ENCODE results near the gene SLC38A3. TPM values are rescaled to one million over a fixed set of nuclear protein-coding genes. Genes with fewer than 3 reads are reported as not detected.

SLC38A3 gene
- total RNA-seq, 1 experiment from 2014 or later = 16.8 TPM

- DNase-seq = peak in 1 of 2 experiments; percentile 60
- peaks cover 26% of the 10 kb centered on the region for H3K36me3 Mint-ChIP-seq (ENCODE audit: insufficient read depth, unreplicated experiment)
- H3K27me3 ChIP-seq (replicated peaks; ENCODE audit: control insufficient read depth, insufficient read depth, low read length) = no peaks in the 10 kb centered on the region
- ChIA-PET CTCF (interaction anchor here (0.6 to 1.6 kb wide), 3 partner anchors 15 to 54 kb away, joined by 3 to 7 read pairs (median 3); no protein-coding TSS in a partner anchor), POLR2A (interaction anchor here (0.6 kb wide), 1 partner anchor 56 kb away, joined by 4 read pairs; the partner anchor contains the start of gene GNAI2)
- H3K27ac Mint-ChIP-seq (ENCODE audit: unreplicated experiment) = peak overlapping the region; percentile 62
- H3K9me3 Mint-ChIP-seq (ENCODE audit: unreplicated experiment) = no peaks in the 10 kb centered on the region
- peaks cover 53% of the 10 kb centered on the region for H3K4me1 ChIP-seq
- H3K36me3 ChIP-seq (ENCODE audit: control insufficient read depth, insufficient read depth, low read length) = no peaks in the 10 kb centered on the region; the same call in 1 of the 2 replicates
- no TSS peak for BruUV-seq (replicated peaks)
- H3K4me3 ChIP-seq (ENCODE audit: low read depth, low read length) = no peak overlapping the region
- no peaks in the 10 kb centered on the region for H3K27me3 Mint-ChIP-seq (ENCODE audit: insufficient read depth, unreplicated experiment)
- H3K4me1 Mint-ChIP-seq (ENCODE audit: low read depth, unreplicated experiment) = peaks cover 34% of the 10 kb centered on the region
- no peak overlapping the region for H3K4me3 Mint-ChIP-seq (ENCODE audit: unreplicated experiment)
- no peaks in the 10 kb centered on the region for H3K9me3 ChIP-seq
- TF ChIP-seq CTCF (IDR thresholded peaks at IDR 0.05; ENCODE audit: insufficient read depth in 1 of 2, low read depth in 1 of 2, low read length in 1 of 2, severe bottlenecking in 1 of 2, unreplicated experiment in 1 of 2) = no peak
- intact Hi-C loops (cut with micrococcal nuclease; ENCODE audit: unreplicated experiment) = no loop called here
These were observed 25.4 kb upstream of the SLC38A3 start for GRCh38 chr3:50179710-50180109.

GRCh38 chr3:50181985-50182384 is 23.1 kb upstream of the SLC38A3 start:
- Mint-ChIP-seq H3K27ac (ENCODE audit: unreplicated experiment) (no peak overlapping the region), H3K4me3 (ENCODE audit: unreplicated experiment) (no peak overlapping the region), H3K27me3 (ENCODE audit: insufficient read depth, unreplicated experiment) (no peaks in the 10 kb centered on the region), H3K36me3 (ENCODE audit: insufficient read depth, unreplicated experiment) (peaks cover 26% of the 10 kb centered on the region), H3K4me1 (ENCODE audit: low read depth, unreplicated experiment) (peaks cover 34% of the 10 kb centered on the region), H3K9me3 (ENCODE audit: unreplicated experiment) (no peaks in the 10 kb centered on the region)
- intact Hi-C loops (cut with micrococcal nuclease; ENCODE audit: unreplicated experiment) = no loop called here
- Histone ChIP-seq H3K9me3 (no peaks in the 10 kb centered on the region), H3K4me3 (ENCODE audit: low read depth, low read length) (no peak overlapping the region), H3K36me3 (ENCODE audit: control insufficient read depth, insufficient read depth, low read length) (no peaks in the 10 kb centered on the region; the same call in 1 of the 2 replicates), H3K4me1 (peaks cover 54% of the 10 kb centered on the region), H3K27me3 (replicated peaks; ENCODE audit: control insufficient read depth, insufficient read depth, low read length) (no peaks in the 10 kb centered on the region)
- TF ChIP-seq CTCF (IDR thresholded peaks at IDR 0.05; ENCODE audit: insufficient read depth in 1 of 2, low read depth in 1 of 2, low read length in 1 of 2, severe bottlenecking in 1 of 2, unreplicated experiment in 1 of 2) = no peak
- no peak for DNase-seq
- BruUV-seq (replicated peaks) = no TSS peak
- ChIA-PET CTCF (interaction anchor here (2.4 kb wide), 1 partner anchor 61 kb away, joined by 7 read pairs; no protein-coding TSS in a partner anchor), POLR2A (no interaction called here)

- Mint-ChIP-seq H3K4me3 (ENCODE audit: unreplicated experiment) (no peak overlapping the region), H3K27ac (ENCODE audit: unreplicated experiment) (no peak overlapping the region), H3K27me3 (ENCODE audit: insufficient read depth, unreplicated experiment) (no peaks in the 10 kb centered on the region), H3K4me1 (ENCODE audit: low read depth, unreplicated experiment) (peaks cover 34% of the 10 kb centered on the region), H3K36me3 (ENCODE audit: insufficient read depth, unreplicated experiment) (peaks cover 26% of the 10 kb centered on the region), H3K9me3 (ENCODE audit: unreplicated experiment) (no peaks in the 10 kb centered on the region)
- H3K9me3 ChIP-seq = no peaks in the 10 kb centered on the region
- H3K4me1 ChIP-seq = peaks cover 54% of the 10 kb centered on the region
- BruUV-seq (replicated peaks) = no TSS peak
- no peak for TF ChIP-seq CTCF (IDR thresholded peaks at IDR 0.05; ENCODE audit: insufficient read depth in 1 of 2, low read depth in 1 of 2, low read length in 1 of 2, severe bottlenecking in 1 of 2, unreplicated experiment in 1 of 2)
- H3K4me3 ChIP-seq (ENCODE audit: low read depth, low read length) = no peak overlapping the region
- ChIA-PET CTCF (interaction anchor here (2.4 kb wide), 1 partner anchor 62 kb away, joined by 7 read pairs; no protein-coding TSS in a partner anchor), POLR2A (no interaction called here)
- DNase-seq = no peak
- intact Hi-C loops (cut with micrococcal nuclease; ENCODE audit: unreplicated experiment) = no loop called here
- H3K36me3 ChIP-seq (ENCODE audit: control insufficient read depth, insufficient read depth, low read length) = no peaks in the 10 kb centered on the region; the same call in 1 of the 2 replicates
- no peaks in the 10 kb centered on the region for H3K27me3 ChIP-seq (replicated peaks; ENCODE audit: control insufficient read depth, insufficient read depth, low read length)
These were observed 22.5 kb upstream of the SLC38A3 start for GRCh38 chr3:50182533-50183099.
